Measurements from ENCODE around the gene EPC1.
A peak's percentile ranks its signal among the peaks of the same experiment; 100 is the strongest.

The EPC1 gene

DNA sequence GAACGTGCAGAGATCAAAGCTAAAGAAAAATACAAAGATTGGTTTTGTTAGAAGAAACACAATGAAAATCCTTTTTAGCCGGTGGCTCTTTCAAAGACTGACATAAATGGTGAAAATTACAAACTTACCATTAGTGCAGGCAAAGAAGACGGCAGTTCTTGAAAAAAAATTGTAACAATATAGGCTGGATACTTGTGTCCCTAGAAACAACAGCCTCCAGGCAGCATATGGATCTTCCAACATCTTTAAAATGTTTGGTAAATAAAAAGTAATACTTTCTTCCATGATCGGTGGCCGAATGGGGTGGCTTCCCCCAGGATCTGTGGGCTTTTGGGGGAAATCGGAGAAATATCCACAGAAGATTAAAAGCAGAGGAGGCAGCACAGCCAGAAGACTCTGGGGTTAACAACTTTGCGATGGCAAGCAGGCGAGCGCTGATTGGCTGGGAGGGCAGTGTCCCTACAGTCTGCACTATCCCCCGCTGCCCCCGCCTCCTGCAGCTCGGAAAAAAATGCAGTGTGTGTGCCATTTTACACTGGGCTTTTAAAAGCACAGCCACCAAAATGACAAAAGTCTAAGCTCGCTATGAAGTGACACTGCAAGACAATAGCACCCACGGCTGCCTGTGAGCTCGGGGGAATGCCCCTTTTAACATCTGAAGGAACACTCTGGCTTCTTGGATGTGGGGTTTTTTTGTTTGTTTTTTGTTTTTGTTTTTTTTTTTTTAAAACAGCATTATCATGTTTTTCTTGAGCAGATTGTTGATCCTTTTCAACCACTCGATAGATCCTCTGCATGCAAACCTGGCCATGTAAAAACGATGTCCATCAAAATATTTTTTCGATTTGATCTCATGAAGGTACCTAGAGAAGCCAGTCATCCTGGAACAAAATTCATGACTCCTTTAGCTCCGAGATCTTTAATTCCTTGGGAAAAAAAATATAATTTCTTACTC lies 31.7 kb upstream of the EPC1 start:
- peak overlapping the region; percentile 73 for H3K4me2 ChIP-seq (ENCODE audit: low read depth, low read length)
- peak overlapping the region; percentile 90 for H3K27ac ChIP-seq (ENCODE audit: low read length)
- H3F3A ChIP-seq (ENCODE audit: insufficient read depth, low read length) = peaks cover 20% of the 10 kb centered on the region
- no peaks in the 10 kb centered on the region for H4K20me1 ChIP-seq (ENCODE audit: insufficient read depth, low read length)
- peak overlapping the region; percentile 75 for H3K4me3 ChIP-seq (ENCODE audit: low read length)
- no peaks in the 10 kb centered on the region for H3K36me3 ChIP-seq (replicated peaks; ENCODE audit: insufficient read depth, low read length)
- no peaks in the 10 kb centered on the region for H3K27me3 ChIP-seq (replicated peaks; ENCODE audit: insufficient read depth, low read length)
- H3K79me2 ChIP-seq (ENCODE audit: low read length) = peaks cover 42% of the 10 kb centered on the region
- H3K9me2 ChIP-seq (replicated peaks; ENCODE audit: insufficient read depth, low read length) = no peaks in the 10 kb centered on the region
- peak overlapping the region; percentile 83 for H3K9ac ChIP-seq (ENCODE audit: low read length)
- H3K9me3 ChIP-seq (replicated peaks; ENCODE audit: insufficient read depth, low read length) = no peaks in the 10 kb centered on the region
- DNase-seq = peak; percentile 96
- TF ChIP-seq EZH2phosphoT487 (IDR thresholded peaks at IDR 0.05; ENCODE audit: low read length) (no peak), EZH2 (optimal IDR thresholded peaks at IDR 0.05; ENCODE audit: low read depth, low read length) (no peak)
- TF ChIP-seq, protein P1, sequence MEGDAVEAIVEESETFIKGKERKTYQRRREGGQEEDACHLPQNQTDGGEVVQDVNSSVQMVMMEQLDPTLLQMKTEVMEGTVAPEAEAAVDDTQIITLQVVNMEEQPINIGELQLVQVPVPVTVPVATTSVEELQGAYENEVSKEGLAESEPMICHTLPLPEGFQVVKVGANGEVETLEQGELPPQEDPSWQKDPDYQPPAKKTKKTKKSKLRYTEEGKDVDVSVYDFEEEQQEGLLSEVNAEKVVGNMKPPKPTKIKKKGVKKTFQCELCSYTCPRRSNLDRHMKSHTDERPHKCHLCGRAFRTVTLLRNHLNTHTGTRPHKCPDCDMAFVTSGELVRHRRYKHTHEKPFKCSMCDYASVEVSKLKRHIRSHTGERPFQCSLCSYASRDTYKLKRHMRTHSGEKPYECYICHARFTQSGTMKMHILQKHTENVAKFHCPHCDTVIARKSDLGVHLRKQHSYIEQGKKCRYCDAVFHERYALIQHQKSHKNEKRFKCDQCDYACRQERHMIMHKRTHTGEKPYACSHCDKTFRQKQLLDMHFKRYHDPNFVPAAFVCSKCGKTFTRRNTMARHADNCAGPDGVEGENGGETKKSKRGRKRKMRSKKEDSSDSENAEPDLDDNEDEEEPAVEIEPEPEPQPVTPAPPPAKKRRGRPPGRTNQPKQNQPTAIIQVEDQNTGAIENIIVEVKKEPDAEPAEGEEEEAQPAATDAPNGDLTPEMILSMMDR (IDR thresholded peaks at IDR 0.05; ENCODE audit: low read length) = no peak
- H3K4me1 ChIP-seq (ENCODE audit: low read length) = peaks cover 6% of the 10 kb centered on the region
- H2AFZ ChIP-seq (ENCODE audit: low read length) = peak overlapping the region; percentile 65

- Histone ChIP-seq H3K4me3 (ENCODE audit: low read length) (peak overlapping the region; percentile 75), H4K20me1 (ENCODE audit: insufficient read depth, low read length) (no peaks in the 10 kb centered on the region), H3K9me3 (replicated peaks; ENCODE audit: insufficient read depth, low read length) (no peaks in the 10 kb centered on the region), H2AFZ (ENCODE audit: low read length) (peak overlapping the region; percentile 37; the same call in 1 of the 2 replicates), H3K27ac (ENCODE audit: low read length) (peak overlapping the region; percentile 90; the same call in 1 of the 2 replicates), H3K4me1 (ENCODE audit: low read length) (peaks cover 6% of the 10 kb centered on the region), H3K9me2 (replicated peaks; ENCODE audit: insufficient read depth, low read length) (no peaks in the 10 kb centered on the region), H3K79me2 (ENCODE audit: low read length) (peaks cover 51% of the 10 kb centered on the region), H3F3A (ENCODE audit: insufficient read depth, low read length) (peaks cover 20% of the 10 kb centered on the region), H3K36me3 (replicated peaks; ENCODE audit: insufficient read depth, low read length) (no peaks in the 10 kb centered on the region), H3K9ac (ENCODE audit: low read length) (peak overlapping the region; percentile 83), H3K27me3 (replicated peaks; ENCODE audit: insufficient read depth, low read length) (no peaks in the 10 kb centered on the region), H3K4me2 (ENCODE audit: low read depth, low read length) (peak overlapping the region; percentile 73)
- DNase-seq = peak; percentile 41
- TF ChIP-seq EZH2phosphoT487 (IDR thresholded peaks at IDR 0.05; ENCODE audit: low read length) (no peak), EZH2 (optimal IDR thresholded peaks at IDR 0.05; ENCODE audit: low read depth, low read length) (no peak)
- TF ChIP-seq, protein P1 (IDR thresholded peaks at IDR 0.05; ENCODE audit: low read length) = peak; percentile 55
Measured at GRCh38 chr10:32377458-32378259, 30.7 kb upstream of the EPC1 start.

- H3K79me2 ChIP-seq (ENCODE audit: low read length) = peaks cover 59% of the 10 kb centered on the region
Measured at GRCh38 chr10:32376771-32377170, 29.8 kb upstream of the EPC1 start.

More at GRCh38 chr10:32376771-32377170, 29.8 kb upstream of the EPC1 start:
- Histone ChIP-seq H3K36me3 (replicated peaks; ENCODE audit: insufficient read depth, low read length) (no peaks in the 10 kb centered on the region), H4K20me1 (ENCODE audit: insufficient read depth, low read length) (no peaks in the 10 kb centered on the region), H3K4me2 (ENCODE audit: low read depth, low read length) (peak overlapping the region; percentile 73), H3K27ac (ENCODE audit: low read length) (no peak overlapping the region), H2AFZ (ENCODE audit: low read length) (no peak overlapping the region), H3K4me1 (ENCODE audit: low read length) (peaks cover 6% of the 10 kb centered on the region), H3F3A (ENCODE audit: insufficient read depth, low read length) (peaks cover 20% of the 10 kb centered on the region), H3K27me3 (replicated peaks; ENCODE audit: insufficient read depth, low read length) (no peaks in the 10 kb centered on the region), H3K9me2 (replicated peaks; ENCODE audit: insufficient read depth, low read length) (no peaks in the 10 kb centered on the region), H3K9ac (ENCODE audit: low read length) (peak overlapping the region; percentile 83), H3K4me3 (ENCODE audit: low read length) (peak overlapping the region; percentile 75), H3K9me3 (replicated peaks; ENCODE audit: insufficient read depth, low read length) (no peaks in the 10 kb centered on the region)
- no peak for DNase-seq
- TF ChIP-seq, protein P1 (IDR thresholded peaks at IDR 0.05; ENCODE audit: low read length) = no peak
- TF ChIP-seq EZH2phosphoT487 (IDR thresholded peaks at IDR 0.05; ENCODE audit: low read length) (no peak), EZH2 (optimal IDR thresholded peaks at IDR 0.05; ENCODE audit: low read depth, low read length) (no peak)
